GM18498 (cell line): ENCODE data around the gene UPB1.

Experiments
- ATAC-seq: cut with Tn5 transposase; IDR thresholded peaks from one replicate; pipeline ENCODE4 v1.9.1; 2021; ENCODE audit warnings: mild to moderate bottlenecking, moderate library complexity; ENCODE audit not compliant: unreplicated experiment

Gene UPB1

GRCh38 chr22:24503843-24504338 is 8.8 kb downstream of the UPB1 start:
- no peak for ATAC-seq

- no peak for ATAC-seq
Measured at GRCh38 chr22:24504540-24504939, 9.4 kb downstream of the UPB1 start.

- no peak for ATAC-seq
Measured at GRCh38 chr22:24504956-24505736, 10.0 kb downstream of the UPB1 start.

GRCh38 chr22:24506802-24507438 is 11.8 kb downstream of the UPB1 start:
- ATAC-seq = no peak

GRCh38 chr22:24507716-24508115 is 12.6 kb downstream of the UPB1 start:
- no peak for ATAC-seq

- no peak for ATAC-seq
Measured at GRCh38 chr22:24510637-24511625, 15.8 kb downstream of the UPB1 start.

GRCh38 chr22:24512043-24512442 is 16.9 kb downstream of the UPB1 start:
- ATAC-seq = no peak

GRCh38 chr22:24513378-24514240 is 18.5 kb downstream of the UPB1 start:
- no peak for ATAC-seq

GRCh38 chr22:24514241-24515026 is 19.3 kb downstream of the UPB1 start:
- no peak for ATAC-seq

- ATAC-seq = no peak
Measured at GRCh38 chr22:24515027-24515338, 19.9 kb downstream of the UPB1 start.

GRCh38 chr22:24516301-24516737 is 21.2 kb downstream of the UPB1 start:
- no peak for ATAC-seq

GRCh38 chr22:24517446-24517845 is 22.3 kb downstream of the UPB1 start:
- no peak for ATAC-seq

GRCh38 chr22:24518228-24518627 is 23.1 kb downstream of the UPB1 start:
- no peak for ATAC-seq

GRCh38 chr22:24518771-24519485 is 23.8 kb downstream of the UPB1 start:
- no peak for ATAC-seq

- ATAC-seq = no peak
Measured at GRCh38 chr22:24519496-24519895, 24.4 kb downstream of the UPB1 start.

- no peak for ATAC-seq
Measured at GRCh38 chr22:24521791-24522245, 26.7 kb downstream of the UPB1 start.

GRCh38 chr22:24523873-24524272 is 28.7 kb downstream of the UPB1 start:
- ATAC-seq = no peak

- peak; percentile 76 for ATAC-seq
Measured at GRCh38 chr22:24525416-24526037, 30.4 kb downstream of the UPB1 start.
